ENCODE results near the gene SPATA13. TPM values are rescaled to one million over a fixed set of nuclear protein-coding genes. Genes with fewer than 3 reads are reported as not detected.

Gene SPATA13
- total and polyA plus RNA-seq, 10 donors, result 12.0 to 185 (median 125) TPM

DNA sequence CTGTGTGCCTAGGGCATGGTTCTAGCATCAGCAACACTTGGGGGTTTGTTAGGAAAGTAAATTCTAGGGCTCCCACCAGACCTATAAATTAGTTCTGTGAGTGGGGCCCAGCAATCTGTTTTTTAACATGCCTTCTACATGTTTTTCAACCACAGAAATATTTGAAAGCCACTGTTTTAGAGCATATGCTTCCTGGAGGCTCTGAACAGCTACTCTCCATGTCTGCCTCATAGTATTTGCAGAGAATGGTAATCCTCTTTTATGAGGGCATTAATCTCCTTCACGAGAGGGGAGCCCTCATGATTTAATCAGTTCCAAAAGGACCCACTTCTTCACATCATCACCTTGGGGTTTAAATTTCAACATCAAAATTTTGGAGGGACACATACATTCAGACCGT is 6.0 kb downstream of the SPATA13 start:
- H3K9me3 ChIP-seq, result no peaks in the 10 kb centered on the region
- TF ChIP-seq CTCF (IDR thresholded peaks at IDR 0.05 in 8 of 11, conservative IDR thresholded peaks at IDR 0.05 in 3 of 11) (no peak), POLR2A (IDR thresholded peaks at IDR 0.05) (no peak), POLR2AphosphoS5 (IDR thresholded peaks at IDR 0.05) (no peak)

DNA sequence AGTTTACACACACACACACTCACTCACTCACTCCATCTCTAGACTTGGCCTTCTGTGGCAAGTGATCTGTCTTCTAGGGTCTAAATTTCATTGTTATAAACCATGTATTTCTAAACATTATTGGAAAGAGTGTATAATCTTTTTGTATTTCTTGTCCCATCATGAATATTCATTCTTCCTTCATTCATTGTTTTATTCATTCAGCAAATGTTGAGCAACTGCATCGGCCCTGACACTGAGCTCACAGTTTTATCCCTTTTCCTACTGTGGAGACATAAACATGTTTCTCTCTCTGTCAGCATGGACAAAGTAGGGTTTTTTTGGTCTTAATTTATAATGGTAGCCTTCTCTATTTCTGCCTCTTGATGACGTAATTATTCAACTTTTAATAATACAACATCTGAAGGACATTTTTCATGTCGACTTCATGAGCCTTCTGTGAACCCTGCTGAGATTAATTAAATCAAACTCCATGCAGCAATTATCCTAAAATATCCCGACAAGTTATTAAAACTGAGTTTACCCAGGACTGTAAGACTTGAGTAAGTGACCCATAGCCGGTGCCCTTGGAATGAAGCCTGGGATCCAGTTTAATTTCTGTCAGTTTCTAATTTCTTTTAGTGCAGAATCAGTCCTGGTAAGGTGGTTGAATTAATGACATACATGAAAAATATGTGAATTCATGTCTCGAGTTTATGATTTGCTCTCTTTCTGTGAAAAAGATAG is 7.3 kb downstream of the SPATA13 start:
- DNase-seq, result no peak
- Histone ChIP-seq H3K9me3 (no peaks in the 10 kb centered on the region), H3K27ac (peak overlapping the region in 7 of 8 donors; percentile 16 to 69 (median 61)), H3K36me3 (peaks cover 0 to 16% (median 0%) of the 10 kb centered on the region in 6 donors), H3K27me3 (replicated peaks in 1 of 7) (peaks cover 0 to 1% (median 0%) of the 10 kb centered on the region in 7 donors), H3K4me3 (no peak overlapping the region), H3K4me1 (peaks cover 0 to 47% (median 18%) of the 10 kb centered on the region in 6 donors)
- TF ChIP-seq CTCF (IDR thresholded peaks at IDR 0.05 in 8 of 11, conservative IDR thresholded peaks at IDR 0.05 in 3 of 11) (no peak), POLR2AphosphoS5 (IDR thresholded peaks at IDR 0.05) (no peak), POLR2A (IDR thresholded peaks at IDR 0.05) (no peak)
- WGBS, 5 donors, result 72 to 85% (median 76%) methylated on average over 6 of the region's 6 CpGs
- intact Hi-C loops (cut with DNase I; ENCODE audit: low total_unique reads), result no loop called here

More for the DNA sequence above, 6.0 kb downstream of the SPATA13 start:
- H3K4me3 ChIP-seq, result no peak overlapping the region
- no peak for DNase-seq
- peaks cover 2 to 60% (median 27%) of the 10 kb centered on the region in 6 donors for H3K4me1 ChIP-seq
- H3K27me3 ChIP-seq (replicated peaks in 1 of 7), result peaks cover 0 to 11% (median 4%) of the 10 kb centered on the region in 7 donors
- WGBS, 5 donors, result 79 to 97% (median 94%) methylated on average over 2 of the region's 2 CpGs
- H3K36me3 ChIP-seq, result peaks cover 0 to 16% (median 0%) of the 10 kb centered on the region in 6 donors
- peak overlapping the region in 2 of 8 donors; percentile 28 to 68 for H3K27ac ChIP-seq
- intact Hi-C loops (cut with DNase I; ENCODE audit: low total_unique reads), result no loop called here

DNA sequence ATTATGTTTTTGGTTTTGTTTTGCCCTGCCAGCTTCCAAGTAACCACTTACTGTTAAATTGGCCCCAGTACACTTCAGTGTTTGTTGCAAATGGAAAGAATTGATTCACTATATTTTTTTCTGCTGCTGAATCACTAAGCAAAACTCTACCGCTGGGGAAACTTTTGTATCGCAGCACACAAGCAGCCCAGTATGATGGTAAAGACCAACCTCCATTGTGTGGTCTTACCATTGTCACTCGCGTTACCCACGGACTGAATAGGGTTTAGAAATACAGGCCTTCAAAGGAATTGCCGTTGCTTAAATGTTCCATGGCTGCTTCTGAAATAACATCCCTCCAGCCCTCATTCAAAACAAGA is 7.9 kb downstream of the SPATA13 start:
- Histone ChIP-seq H3K4me3 (no peak overlapping the region), H3K9me3 (no peaks in the 10 kb centered on the region), H3K36me3 (peaks cover 0 to 16% (median 0%) of the 10 kb centered on the region in 6 donors), H3K4me1 (peaks cover 0 to 42% (median 16%) of the 10 kb centered on the region in 6 donors), H3K27ac (peak overlapping the region in 7 of 8 donors; percentile 16 to 69 (median 61)), H3K27me3 (replicated peaks in 1 of 7) (no peaks in the 10 kb centered on the region)
- intact Hi-C loops (cut with DNase I; ENCODE audit: low total_unique reads), result no loop called here
- TF ChIP-seq POLR2AphosphoS5 (IDR thresholded peaks at IDR 0.05) (no peak), CTCF (IDR thresholded peaks at IDR 0.05 in 8 of 11, conservative IDR thresholded peaks at IDR 0.05 in 3 of 11) (no peak), POLR2A (IDR thresholded peaks at IDR 0.05) (no peak)
- WGBS, 5 donors, result 56 to 75% (median 69%) methylated on average over 6 of the region's 6 CpGs
- DNase-seq, result no peak

- TF ChIP-seq CTCF (IDR thresholded peaks at IDR 0.05 in 8 of 11, conservative IDR thresholded peaks at IDR 0.05 in 3 of 11) (no peak), POLR2A (IDR thresholded peaks at IDR 0.05) (no peak), POLR2AphosphoS5 (IDR thresholded peaks at IDR 0.05) (peak in 1 of 3 donors; percentile 48)
- peaks cover 0 to 40% (median 13%) of the 10 kb centered on the region in 6 donors for H3K4me1 ChIP-seq
- H3K27me3 ChIP-seq (replicated peaks in 1 of 7), result no peaks in the 10 kb centered on the region
- 65 to 84% (median 67%) methylated on average over 5 of the region's 5 CpGs for WGBS, 5 donors
- peak overlapping the region in 7 of 8 donors; percentile 16 to 69 (median 61) for H3K27ac ChIP-seq
- intact Hi-C loops (cut with DNase I; ENCODE audit: low total_unique reads), result no loop called here
- H3K4me3 ChIP-seq, result no peak overlapping the region
- peaks cover 0 to 16% (median 0%) of the 10 kb centered on the region in 6 donors for H3K36me3 ChIP-seq
- no peak for DNase-seq
- no peaks in the 10 kb centered on the region for H3K9me3 ChIP-seq
Observed at GRCh38 chr13:24168979-24169378, 8.5 kb downstream of the SPATA13 start.
